ENCODE data around the gene ERVFRD-1. TPM values are rescaled to one million over a fixed set of nuclear protein-coding genes. Genes with fewer than 3 reads are reported as not detected.

The ERVFRD-1 gene
- polyA plus RNA-seq, 5 donors = 0.05 to 0.15 (median 0.09) TPM

DNA sequence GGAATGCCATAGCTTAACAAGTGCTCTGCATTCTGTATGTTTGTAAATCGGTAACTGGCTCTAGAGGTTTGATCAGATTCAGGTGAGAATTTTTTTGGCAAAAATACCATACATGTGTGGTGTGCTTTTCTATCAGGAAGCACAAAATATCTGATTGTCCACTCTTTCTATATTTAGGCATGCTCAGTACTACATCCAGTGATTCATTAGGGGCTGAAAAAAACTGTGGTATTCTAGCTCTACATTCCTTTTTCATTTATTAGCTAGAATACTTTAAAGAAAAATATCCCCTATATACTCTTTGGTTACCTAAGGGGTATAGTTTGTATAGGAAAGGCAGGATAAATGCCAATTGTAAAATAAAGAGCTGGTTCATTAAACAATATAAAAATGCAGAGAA is 56.8 kb downstream of the ERVFRD-1 start:
- no peak for DNase-seq

DNA sequence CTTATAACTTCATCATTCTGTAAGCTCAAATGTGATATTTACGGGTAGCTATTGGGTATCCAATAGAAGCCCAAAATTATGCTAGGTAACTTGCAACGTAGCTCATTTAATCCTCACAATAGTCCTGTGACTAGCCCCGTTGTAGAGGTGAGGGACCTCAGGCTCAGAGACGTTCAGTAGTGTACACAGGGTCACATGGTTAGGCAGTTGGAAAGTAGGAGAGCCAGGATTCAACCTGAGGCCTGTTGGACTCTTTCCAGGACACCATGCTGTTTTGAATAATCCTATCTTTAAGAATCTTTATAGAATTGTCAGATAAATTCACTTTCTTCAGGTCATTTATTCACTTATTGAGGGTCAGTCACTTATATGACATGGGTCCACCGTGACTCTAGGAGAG is 58.2 kb downstream of the ERVFRD-1 start:
- DNase-seq = no peak

Other genes with a start within 250 kb of the ERVFRD-1 start
- under 1 TPM in 3 of 5 donors, not detected in 2; 0.08 to 0.13 (median 0.08) TPM for gene GCM2, start 229.7 kb downstream of the ERVFRD-1 start, polyA plus RNA-seq (ENCODE audit: insufficient read depth in 1 of 5, insufficient read length in 5 of 5, low replicate concordance in 1 of 5)
- gene SYCP2L, start 224.7 kb downstream of the ERVFRD-1 start, polyA plus RNA-seq (ENCODE audit: insufficient read depth in 1 of 5, insufficient read length in 5 of 5, low replicate concordance in 1 of 5) = 1 to 10 TPM; 3.1 to 5.2 (median 5.1) TPM
- gene ELOVL2, start 67.4 kb downstream of the ERVFRD-1 start, polyA plus RNA-seq (ENCODE audit: insufficient read depth in 1 of 5, insufficient read length in 5 of 5, low replicate concordance in 1 of 5) = 1 to 10 TPM; 3.4 to 6.9 (median 5.4) TPM
- gene SMIM13, start 17.9 kb downstream of the ERVFRD-1 start, polyA plus RNA-seq (ENCODE audit: insufficient read depth in 1 of 5, insufficient read length in 5 of 5, low replicate concordance in 1 of 5) = 10 to 100 TPM; 12.9 to 17.5 (median 16.4) TPM
- gene NEDD9, start 120.9 kb upstream of the ERVFRD-1 start, polyA plus RNA-seq (ENCODE audit: insufficient read depth in 1 of 5, insufficient read length in 5 of 5, low replicate concordance in 1 of 5) = 10 to 100 TPM; 42.1 to 68.7 (median 53.1) TPM